ENCODE data around the gene VCP.

VCP gene

GRCh38 chr9:35074141-35074540, 1.7 kb upstream of the VCP start:
- peaks cover 0 to 75% of the 10 kb centered on the region in 2 experiments; a peak in 2 of 3 replicates for H3K36me3 ChIP-seq (ENCODE audit: control insufficient read depth in 2 of 2, insufficient read depth in 1 of 2, low read length in 2 of 2)
- H3K27ac ChIP-seq (ENCODE audit: extremely low read depth, low read depth, low read length), result no peak overlapping the region
- ChIA-PET POLR2A (no interaction called here), CTCF (no interaction called here)
- H3K9me3 ChIP-seq (ENCODE audit: control insufficient read depth, insufficient read depth, low read depth, low read length), result no peaks in the 10 kb centered on the region
- no peak overlapping the region for H3K4me3 ChIP-seq (ENCODE audit: low read depth, low read length)
- H3K4me1 ChIP-seq (ENCODE audit: control insufficient read depth, insufficient read depth, low read length), result peaks cover 3% of the 10 kb centered on the region; the same call in 1 of the 2 replicates
- TF ChIP-seq ATF2 (tag by site-specific recombination; IDR thresholded peaks at IDR 0.05; ENCODE audit: low read depth) (no peak), ZNF266 (tag by site-specific recombination; IDR thresholded peaks at IDR 0.05; ENCODE audit: low read depth) (no peak), ZNF747 (tag by site-specific recombination; IDR thresholded peaks at IDR 0.05) (no peak), ZNF239 (tag by site-specific recombination; IDR thresholded peaks at IDR 0.05) (no peak), ZNF175 (tag by site-specific recombination; IDR thresholded peaks at IDR 0.05) (no peak), ELK4 (IDR thresholded peaks at IDR 0.05; ENCODE audit: borderline replicate concordance, low read depth, low read length) (no peak), ZNF274 (IDR thresholded peaks at IDR 0.05; ENCODE audit: low read length) (no peak), ZNF274 (tag by site-specific recombination; IDR thresholded peaks at IDR 0.05; ENCODE audit: borderline replicate concordance) (no peak), SETDB1 (IDR thresholded peaks at IDR 0.05; ENCODE audit: insufficient read length, low read length) (no peak), ZNF518A (tag by site-specific recombination; conservative IDR thresholded peaks at IDR 0.05; ENCODE audit: low read depth) (no peak), ZBTB44 (tag by site-specific recombination; IDR thresholded peaks at IDR 0.05) (no peak), TSHZ1 (tag by site-specific recombination; IDR thresholded peaks at IDR 0.05; ENCODE audit: borderline replicate concordance) (no peak), TRIM28 (IDR thresholded peaks at IDR 0.05; ENCODE audit: borderline replicate concordance, low read length) (no peak), KLF8 (tag by site-specific recombination; IDR thresholded peaks at IDR 0.05) (no peak), ZXDB (tag by site-specific recombination; IDR thresholded peaks at IDR 0.05) (no peak), ZNF837 (tag by site-specific recombination; IDR thresholded peaks at IDR 0.05) (no peak)
